HG02943 (cell line): Measurements from ENCODE around the gene DARS2.

Experiments
- ATAC-seq: cut with Tn5 transposase; IDR thresholded peaks from one replicate; pipeline ENCODE4 v1.9.1; 2021; ENCODE audit warnings: mild to moderate bottlenecking, low read depth, moderate library complexity; ENCODE audit not compliant: unreplicated experiment

DARS2 gene

GRCh38 chr1:173884701-173885100 is 60.2 kb downstream of the DARS2 start:
- no peak for ATAC-seq

- ATAC-seq, result no peak
These were observed 62.5 kb downstream of the DARS2 start for GRCh38 chr1:173886746-173887611.

DNA sequence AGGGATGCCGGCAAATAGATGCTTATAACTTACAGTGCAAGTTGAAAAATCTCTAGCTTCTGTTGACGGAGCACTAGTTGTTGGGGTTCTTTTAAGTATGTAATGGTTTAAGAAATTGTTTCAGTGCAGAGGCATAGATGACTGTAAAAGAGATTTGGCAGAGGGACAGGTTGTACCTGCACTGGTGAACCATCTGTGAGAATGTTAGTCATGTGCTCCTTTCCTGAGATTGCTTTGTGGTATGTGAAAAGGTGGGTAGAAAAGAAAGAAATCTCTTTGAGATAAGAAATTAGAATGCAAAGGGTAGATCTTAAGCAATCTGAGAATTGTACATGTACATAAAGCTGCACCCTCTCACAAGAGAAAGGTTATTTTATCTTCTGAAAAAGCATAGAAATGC is 63.2 kb downstream of the DARS2 start:
- no peak for ATAC-seq

- ATAC-seq, result no peak
These were observed 64.3 kb downstream of the DARS2 start for GRCh38 chr1:173888749-173889148.

- no peak for ATAC-seq
These were observed 65.4 kb downstream of the DARS2 start for GRCh38 chr1:173889885-173890284.

- no peak for ATAC-seq
These were observed 69.1 kb downstream of the DARS2 start for GRCh38 chr1:173893611-173894010.

GRCh38 chr1:173894189-173894588 is 69.7 kb downstream of the DARS2 start:
- no peak for ATAC-seq

- no peak for ATAC-seq
These were observed 76.0 kb downstream of the DARS2 start for GRCh38 chr1:173900427-173900826.

GRCh38 chr1:173900992-173901391 is 76.5 kb downstream of the DARS2 start:
- ATAC-seq, result no peak

DNA sequence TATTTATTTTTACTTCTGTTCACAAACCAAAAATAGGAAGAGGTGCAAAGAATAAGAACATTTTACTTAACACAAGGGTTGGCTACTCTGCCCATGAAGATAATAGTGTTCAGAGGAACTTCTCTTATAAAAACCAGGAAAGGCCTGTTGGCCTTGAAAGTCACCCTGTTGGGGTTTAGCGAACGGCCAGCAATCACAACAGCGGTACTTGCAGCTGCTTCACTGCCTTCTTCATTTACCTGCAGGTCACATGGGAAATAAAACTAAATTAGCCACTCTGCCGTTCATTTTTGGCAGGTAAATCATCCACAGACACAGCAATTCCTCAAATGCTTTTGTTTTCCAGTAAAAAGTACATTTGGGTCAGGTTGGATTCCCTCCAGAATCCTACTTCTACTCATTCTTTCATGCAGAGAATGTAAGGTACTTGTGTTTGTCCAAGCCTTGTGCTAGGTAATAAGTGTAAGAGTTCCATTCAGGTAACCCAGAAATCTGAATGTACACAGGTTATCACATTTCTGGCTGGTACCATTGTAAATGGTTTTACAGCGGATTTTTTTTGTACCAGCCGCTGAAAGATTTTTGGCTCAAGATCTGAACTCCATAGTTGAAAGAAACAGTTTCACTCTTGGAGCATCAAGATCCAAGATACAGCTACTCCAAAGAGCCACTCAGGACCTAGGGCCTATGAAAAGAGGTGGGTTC is 79.5 kb downstream of the DARS2 start:
- ATAC-seq, result no peak
